ENCODE data around the gene LIPK. TPM values are rescaled to one million over a fixed set of nuclear protein-coding genes. Genes with fewer than 3 reads are reported as not detected.

The LIPK gene
- total and polyA plus RNA-seq, 4 donors = not detected

DNA sequence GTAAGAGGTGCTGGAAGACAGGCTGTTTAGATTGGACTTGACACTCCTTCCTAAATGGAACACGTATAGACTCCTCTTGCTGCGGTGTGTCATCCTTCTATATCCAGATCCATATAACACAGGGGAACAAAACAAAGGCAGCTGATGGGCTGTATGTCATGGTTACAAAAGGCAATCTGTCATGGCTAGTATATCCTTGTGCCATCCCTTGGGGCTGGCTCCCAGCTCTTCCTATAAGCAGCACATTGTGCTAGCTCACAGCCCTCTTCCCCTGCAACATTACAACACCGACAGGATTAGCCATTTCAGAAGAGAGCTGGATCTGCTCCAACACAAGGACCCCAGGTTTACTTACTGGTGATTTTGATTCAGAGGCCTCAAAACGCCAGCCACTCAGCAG is 15.3 kb downstream of the LIPK start:
- Histone ChIP-seq H3K9me3 (ENCODE audit: control insufficient read depth in 4 of 4, insufficient read depth in 3 of 4, low read length in 3 of 4) (no peaks in the 10 kb centered on the region), H3K27ac (ENCODE audit: low read depth in 1 of 2, low read length in 1 of 2) (no peak overlapping the region), H3K4me3 (no peak overlapping the region), H3K27me3 (ENCODE audit: control insufficient read depth in 3 of 3, insufficient read depth in 3 of 3, low read length in 2 of 3) (no peaks in the 10 kb centered on the region), H3K9ac (ENCODE audit: insufficient read depth in 1 of 2, low read length in 2 of 2) (no peak overlapping the region), H3K4me1 (ENCODE audit: control insufficient read depth in 5 of 5, insufficient read depth in 5 of 5, low read length in 5 of 5) (no peaks in the 10 kb centered on the region), H3K36me3 (ENCODE audit: control insufficient read depth in 4 of 4, insufficient read depth in 4 of 4, low read length in 4 of 4) (no peaks in the 10 kb centered on the region)
- DNase-seq (no peak), ATAC-seq (ENCODE audit: insufficient read depth, low FRiP score) (no peak)
- 76 to 78% methylated on average over 4 of the region's 4 CpGs for WGBS, 2 donors
- TF ChIP-seq CTCF (IDR thresholded peaks at IDR 0.05; ENCODE audit: control extremely low read depth, extremely low read depth) = no peak

DNA sequence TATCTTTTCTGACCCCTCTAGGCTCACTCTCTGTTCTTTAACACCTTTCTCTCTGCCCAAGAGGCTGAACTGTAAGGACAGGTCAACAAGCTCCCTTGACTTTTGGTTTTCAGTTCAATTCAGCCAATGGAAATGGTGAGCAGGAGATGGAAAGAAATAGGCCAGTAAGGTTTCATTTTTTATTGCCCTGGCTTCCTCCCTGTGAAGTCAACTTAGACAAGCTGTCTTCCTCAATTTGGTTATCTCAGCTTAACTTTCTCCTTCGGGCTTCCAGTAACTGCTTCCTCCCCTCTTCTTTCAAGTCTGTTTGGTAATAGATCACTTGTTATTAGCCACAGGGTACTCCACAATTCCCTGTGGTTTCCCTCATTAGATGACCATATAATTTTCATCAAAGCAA is 19.7 kb downstream of the LIPK start:
- DNase-seq (no peak), ATAC-seq (ENCODE audit: insufficient read depth, low FRiP score) (no peak)
- Histone ChIP-seq H3K9me3 (ENCODE audit: control insufficient read depth in 4 of 4, insufficient read depth in 3 of 4, low read length in 3 of 4) (no peaks in the 10 kb centered on the region), H3K9ac (ENCODE audit: insufficient read depth in 1 of 2, low read length in 2 of 2) (no peak overlapping the region), H3K27me3 (ENCODE audit: control insufficient read depth in 3 of 3, insufficient read depth in 3 of 3, low read length in 2 of 3) (no peaks in the 10 kb centered on the region), H3K36me3 (ENCODE audit: control insufficient read depth in 4 of 4, insufficient read depth in 4 of 4, low read length in 4 of 4) (no peaks in the 10 kb centered on the region), H3K27ac (ENCODE audit: low read depth in 1 of 2, low read length in 1 of 2) (no peak overlapping the region), H3K4me1 (ENCODE audit: control insufficient read depth in 5 of 5, insufficient read depth in 5 of 5, low read length in 5 of 5) (no peaks in the 10 kb centered on the region), H3K4me3 (no peak overlapping the region)
- TF ChIP-seq CTCF (IDR thresholded peaks at IDR 0.05; ENCODE audit: control extremely low read depth, extremely low read depth) = no peak
- 12 to 22% methylated on average over 1 of the region's 1 CpG for WGBS, 2 donors

GRCh38 chr10:88728107-88728763 is 22.2 kb downstream of the LIPK start:
- Histone ChIP-seq H3K36me3 (ENCODE audit: control insufficient read depth in 4 of 4, insufficient read depth in 4 of 4, low read length in 4 of 4) (no peaks in the 10 kb centered on the region), H3K27me3 (ENCODE audit: control insufficient read depth in 3 of 3, insufficient read depth in 3 of 3, low read length in 2 of 3) (no peaks in the 10 kb centered on the region), H3K4me1 (ENCODE audit: control insufficient read depth in 5 of 5, insufficient read depth in 5 of 5, low read length in 5 of 5) (no peaks in the 10 kb centered on the region), H3K27ac (ENCODE audit: low read depth in 1 of 2, low read length in 1 of 2) (no peak overlapping the region), H3K9ac (ENCODE audit: insufficient read depth in 1 of 2, low read length in 2 of 2) (no peak overlapping the region), H3K4me3 (no peak overlapping the region), H3K9me3 (ENCODE audit: control insufficient read depth in 4 of 4, insufficient read depth in 3 of 4, low read length in 3 of 4) (no peaks in the 10 kb centered on the region)
- TF ChIP-seq CTCF (IDR thresholded peaks at IDR 0.05; ENCODE audit: control extremely low read depth, extremely low read depth) = no peak
- DNase-seq = no peak
- WGBS, 2 donors = 81 to 83% methylated on average over 30 of the region's 30 CpGs
- ATAC-seq (ENCODE audit: insufficient read depth, low FRiP score) = no peak

- H3K4me3 ChIP-seq = no peak overlapping the region
- no peaks in the 10 kb centered on the region for H3K4me1 ChIP-seq (ENCODE audit: control insufficient read depth in 5 of 5, insufficient read depth in 5 of 5, low read length in 5 of 5)
- no peaks in the 10 kb centered on the region for H3K36me3 ChIP-seq (ENCODE audit: control insufficient read depth in 4 of 4, insufficient read depth in 4 of 4, low read length in 4 of 4)
- 70 to 90% methylated on average over 4 of the region's 4 CpGs for WGBS, 2 donors
- no peaks in the 10 kb centered on the region for H3K9me3 ChIP-seq (ENCODE audit: control insufficient read depth in 4 of 4, insufficient read depth in 3 of 4, low read length in 3 of 4)
- ATAC-seq (ENCODE audit: insufficient read depth, low FRiP score) = no peak
- no peak overlapping the region for H3K9ac ChIP-seq (ENCODE audit: insufficient read depth in 1 of 2, low read length in 2 of 2)
- H3K27ac ChIP-seq (ENCODE audit: low read depth in 1 of 2, low read length in 1 of 2) = no peak overlapping the region
- no peak for TF ChIP-seq CTCF (IDR thresholded peaks at IDR 0.05; ENCODE audit: control extremely low read depth, extremely low read depth)
- no peaks in the 10 kb centered on the region for H3K27me3 ChIP-seq (ENCODE audit: control insufficient read depth in 3 of 3, insufficient read depth in 3 of 3, low read length in 2 of 3)
- no peak for DNase-seq
Measured at GRCh38 chr10:88730864-88731263, 24.8 kb downstream of the LIPK start.

Measured in lung (tissue), 12 donors.